HCT116 (cell line): ENCODE measurements around the gene CELF1. TPM values are rescaled to one million over a fixed set of nuclear protein-coding genes. Genes with fewer than 3 reads are reported as not detected.

Source experiments
- ATAC-seq: fragments of 200-7000 bp; cut with Tn5 transposase; 2 replicates; pipeline ENCODE4 v1.9.1; 2020; ENCODE audit warnings: mild to moderate bottlenecking, moderate library complexity
- BruUV-seq: library from RNA; stranded (reverse); fragments of 400-500 nt; replicated peaks from 2 replicates; lab custom pipeline; 2021; lab: Mats Ljungman, UMichigan
- CTCF ChIA-PET: fragments of 300-600 bp; sonication (Branson Sonifier 250); formaldehyde crosslinking; loops from one replicate; lab custom pipeline; 2021; ENCODE audit warnings: antibody characterized with exemption; lab: Charles Lee
- POLR2A ChIA-PET: fragments of 300-600, 350-600 bp; sonication (Branson Sonifier 250); formaldehyde crosslinking; loops from one replicate; lab custom pipeline; 2021; ENCODE audit warnings: antibody characterized with exemption; lab: Charles Lee
- RAD21 ChIA-PET, 2 experiments: fragments of 300-600 bp; sonication (Branson Sonifier 250); formaldehyde crosslinking; loops; one replicate each; lab custom pipeline; 2023; ENCODE audit warnings: low total read pairs in 2 of 2; ENCODE audit not compliant: uncharacterized antibody in 2 of 2, unreplicated experiment in 2 of 2, low non-redundant PET in 1 of 2; lab: Charles Lee
- DNase-seq: peaks from one replicate; pipeline ENCODE4 v3.0.0-alpha.2; 2010; ENCODE audit warnings: low read depth, low spot score
- H2AFZ ChIP-seq: fragments of 200-600 bp; shearing (Covaris generic), sonication (generic); 2 replicates; pipeline ENCODE4 v1.6.1; 2017; ENCODE audit warnings: low read depth, mixed run types, mixed read lengths, antibody characterized with exemption, low read length; ENCODE audit not compliant: poor library complexity, severe bottlenecking
- H3K27ac ChIP-seq: 2 replicates; pipeline ENCODE4 v1.5.1; 2012; ENCODE audit warnings: low read depth, low read length
- H3K27me3 ChIP-seq: fragments of 200-600 bp; sonication (generic); 2 replicates; pipeline ENCODE4 v1.6.1; 2016; ENCODE audit warnings: mixed run types, low read length, mixed read lengths; ENCODE audit not compliant: insufficient read depth
- H3K36me3 ChIP-seq, 2 experiments: fragments of 200-500 bp in 1 of 2; fragments of 200-600 bp in 1 of 2; sonication (Bioruptor generic) in 1 of 2; sonication (generic) in 1 of 2; 2 replicates each; pipeline versions ENCODE4 v1.5.1 to v1.6.1; 2014 to 2016; ENCODE audit warnings: low read length in 2 of 2, inconsistent platforms in 1 of 2, mixed read lengths in 1 of 2, mixed run types in 1 of 2; ENCODE audit not compliant: insufficient read depth in 2 of 2, control insufficient read depth in 1 of 2
- H3K4me1 ChIP-seq, 2 experiments: fragments of 200-600 bp in 1 of 2; sonication (generic) in 1 of 2; 2 replicates each; pipeline versions ENCODE4 v1.5.1 to v1.6.1; 2012 to 2017; ENCODE audit warnings: low read length in 2 of 2, inconsistent platforms in 1 of 2, mild to moderate bottlenecking in 1 of 2, mixed read lengths in 1 of 2, mixed run types in 1 of 2, moderate library complexity in 1 of 2; ENCODE audit not compliant: insufficient read depth in 2 of 2, control insufficient read depth in 1 of 2
- H3K4me2 ChIP-seq: fragments of 200-600 bp; sonication (generic); 2 replicates; pipeline ENCODE4 v1.6.1; 2017; ENCODE audit warnings: mixed run types, low read length, mixed read lengths
- H3K4me3 ChIP-seq, 2 experiments: fragments of 200-600 bp in 1 of 2; sonication (generic) in 1 of 2; replicated peaks in 1 of 2; 2 replicates each; pipeline ENCODE4 v1.5.1; 2011 to 2016; ENCODE audit warnings: low read length in 2 of 2, control low read depth in 1 of 2, low read depth in 1 of 2, mild to moderate bottlenecking in 1 of 2, mixed read lengths in 1 of 2, mixed run types in 1 of 2
- H3K79me2 ChIP-seq: fragments of 200-600 bp; sonication (generic); 2 replicates; pipeline ENCODE4 v1.6.1; 2017; ENCODE audit warnings: mild to moderate bottlenecking, mixed run types, low read length, moderate library complexity, mixed read lengths; ENCODE audit not compliant: insufficient read depth
- H3K9ac ChIP-seq: fragments of 200-600 bp; sonication (generic); 2 replicates; pipeline ENCODE4 v1.6.1; 2016; ENCODE audit warnings: low read length, mixed read lengths
- H3K9me2 ChIP-seq: fragments of 200-600 bp; sonication (generic), shearing (Covaris generic); 2 replicates; pipeline ENCODE4 v1.6.1; 2017; ENCODE audit warnings: mixed run types, mild to moderate bottlenecking, moderate library complexity; ENCODE audit not compliant: insufficient read depth
- H3K9me3 ChIP-seq, 2 experiments: fragments of 200-500 bp in 1 of 2; fragments of 200-600 bp in 1 of 2; sonication (Bioruptor generic) in 1 of 2; sonication (generic) in 1 of 2; 2 replicates each; pipeline ENCODE4 v1.6.1; 2014 to 2017; ENCODE audit warnings: low read length in 2 of 2, mixed read lengths in 2 of 2, inconsistent platforms in 1 of 2, low read depth in 1 of 2, mild to moderate bottlenecking in 1 of 2, mixed run types in 1 of 2, moderate library complexity in 1 of 2; ENCODE audit not compliant: control insufficient read depth in 1 of 2, insufficient read depth in 1 of 2
- H4K20me1 ChIP-seq: fragments of 200-600 bp; sonication (generic), shearing (Covaris generic); 2 replicates; pipeline ENCODE4 v1.6.1; 2017; ENCODE audit warnings: mixed run types, mild to moderate bottlenecking, moderate library complexity; ENCODE audit not compliant: insufficient read depth
- CBX3 ChIP-seq: IDR thresholded peaks from 2 replicates; pipeline ENCODE4 v1.6.1; 2012; ENCODE audit warnings: low read depth
- CEBPB ChIP-seq: IDR thresholded peaks from 2 replicates; pipeline ENCODE4 v1.6.1; 2012; ENCODE audit warnings: low read depth
- ELF1 ChIP-seq: IDR thresholded peaks from 2 replicates; pipeline ENCODE4 v1.6.1; 2012; ENCODE audit warnings: low read depth, borderline replicate concordance
- EZH2 ChIP-seq: fragments of 200-600 bp; sonication (generic); IDR thresholded peaks from 2 replicates; pipeline ENCODE4 v1.6.1; 2017; ENCODE audit warnings: antibody characterized with exemption, mixed run types
- EZH2phosphoT487 ChIP-seq: fragments of 200-600 bp; IDR thresholded peaks from 2 replicates; pipeline ENCODE4 v1.6.1; 2018; ENCODE audit warnings: antibody characterized with exemption, borderline replicate concordance
- JUND ChIP-seq: IDR thresholded peaks from 2 replicates; pipeline ENCODE4 v1.6.1; 2012
- RAD21 ChIP-seq: IDR thresholded peaks from 2 replicates; pipeline ENCODE4 v1.6.1; 2012; ENCODE audit warnings: low read depth, mild to moderate bottlenecking
- TCF7L2 ChIP-seq: IDR thresholded peaks from 2 replicates; pipeline ENCODE4 v1.7.0; 2011; ENCODE audit warnings: borderline replicate concordance, inconsistent platforms; ENCODE audit not compliant: insufficient read depth, insufficient read length; ENCODE audit errors: extremely low read depth
- YY1 ChIP-seq: IDR thresholded peaks from 2 replicates; pipeline ENCODE4 v1.6.1; 2011; ENCODE audit warnings: low read length, low read depth, moderate library complexity, mild to moderate bottlenecking; ENCODE audit not compliant: insufficient replicate concordance; ENCODE audit errors: extremely low read depth
- ZFX ChIP-seq: fragments of 450-650 bp; IDR thresholded peaks from 2 replicates; pipeline ENCODE4 v1.6.1; 2017
- intact Hi-C: fragments of 100-400 bp; cut with micrococcal nuclease; formaldehyde crosslinking; loops from 2 replicates; pipeline ENCODE4 v1.10.0; 2022
- total RNA-seq: library from RNA; stranded (reverse); gene quantifications from one replicate; pipeline ENCODE4 v1.2.1, GENCODE V29; 2021; ENCODE audit not compliant: unreplicated experiment
- TF ChIP-seq, protein P1 (sequence below), 3 experiments: fragments of 200-600 bp in 1 of 3; sonication (generic) in 1 of 3; IDR thresholded peaks in 2 of 3; conservative IDR thresholded peaks in 1 of 3; 2 replicates each; pipeline ENCODE4 v1.5.1; 2012 to 2017; ENCODE audit warnings: low read depth in 2 of 3, low read length in 2 of 3, antibody characterized with exemption in 1 of 3, borderline replicate concordance in 1 of 3, control low read depth in 1 of 3, mild to moderate bottlenecking in 1 of 3, mixed read lengths in 1 of 3, mixed run types in 1 of 3, moderate library complexity in 1 of 3; ENCODE audit not compliant: insufficient read depth in 1 of 3

CELF1 gene
- total RNA-seq, 1 experiment from 2014 or later, result 133 TPM

DNA sequence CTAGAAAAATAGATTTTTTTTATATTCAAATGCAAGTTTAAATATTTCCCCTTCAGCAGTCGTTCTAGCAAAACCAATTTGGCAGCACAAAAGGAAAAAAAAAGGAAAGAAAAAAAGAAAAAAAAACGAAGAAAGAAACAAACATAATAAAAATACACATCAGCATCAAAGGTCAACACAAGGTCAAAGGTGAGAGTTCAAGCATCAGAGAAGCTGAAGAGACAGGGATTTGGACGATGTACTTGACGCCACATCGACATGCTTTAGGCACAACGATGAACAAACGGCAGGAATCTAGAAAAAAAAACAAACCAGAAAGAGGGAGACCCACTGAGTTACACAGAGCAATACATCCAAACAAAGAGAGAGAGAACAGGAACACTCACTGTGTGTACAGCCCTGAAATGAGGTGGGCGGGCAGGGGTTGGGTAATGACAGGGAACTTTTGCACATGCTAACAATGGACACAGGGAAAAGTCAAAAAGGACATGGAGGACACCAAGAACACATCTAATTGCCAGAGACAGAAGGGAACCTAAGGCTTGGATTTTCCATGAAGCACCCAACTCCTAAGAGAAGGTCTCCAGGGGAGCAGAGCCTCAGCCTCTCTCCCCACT, 84.2 kb downstream of the CELF1 start:
- TF ChIP-seq ZFX (no peak), CEBPB (no peak), ELF1 (no peak), EZH2 (no peak), CBX3 (no peak)
- TSS peak; percentile 12 for BruUV-seq
- Histone ChIP-seq H4K20me1 (peaks cover 5% of the 10 kb centered on the region), H3K79me2 (peaks cover 46% of the 10 kb centered on the region), H3K27ac (no peak overlapping the region), H2AFZ (no peak overlapping the region), H3K27me3 (no peaks in the 10 kb centered on the region), H3K4me1 (peaks cover 0 to 4% of the 10 kb centered on the region in 2 experiments; a peak in 1 of 4 replicates), H3K9me2 (no peaks in the 10 kb centered on the region), H3K4me2 (no peak overlapping the region), H3K9ac (no peak overlapping the region), H3K9me3 (no peaks in the 10 kb centered on the region), H3K36me3 (peaks cover 30 to 51% of the 10 kb centered on the region in 2 experiments), H3K4me3 (no peak overlapping the region)
- DNase-seq (no peak), ATAC-seq (no peak)
- CTCF ChIA-PET, result no interaction called here
- intact Hi-C loops, result loop anchor here (10.0 kb wide), 1 partner anchor 146 kb away; no protein-coding TSS in a partner anchor
- RAD21 ChIA-PET, result no interaction called here
- POLR2A ChIA-PET, result no interaction called here

DNA sequence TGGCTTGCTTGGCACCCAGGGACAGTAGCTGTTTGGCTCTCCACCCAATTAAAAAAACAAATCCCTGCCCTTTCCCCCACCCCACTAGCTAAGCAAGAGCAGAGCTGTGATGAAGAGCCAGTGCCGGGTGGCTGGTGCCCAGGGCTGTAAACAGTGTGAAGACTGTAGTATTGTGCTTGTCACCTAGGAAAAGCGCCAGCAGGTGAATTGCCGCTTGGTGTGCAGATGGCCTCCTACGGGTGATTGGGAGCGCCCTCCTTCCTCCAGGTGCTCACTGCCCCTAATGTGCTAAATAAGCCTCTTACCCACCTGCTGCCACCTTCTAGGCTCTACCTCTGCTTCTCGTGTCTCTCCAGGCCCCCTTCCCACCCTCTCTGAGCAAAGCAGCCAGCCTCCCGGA, 85.6 kb downstream of the CELF1 start:
- no peak overlapping the region for H3K27ac ChIP-seq
- intact Hi-C loops, result loop anchor here (10.0 kb wide), 1 partner anchor 147 kb away; no protein-coding TSS in a partner anchor
- ChIA-PET POLR2A (no interaction called here), RAD21 (no interaction called here), CTCF (interaction anchor here (1.3 to 1.5 kb wide), 2 partner anchors 13 to 208 kb away, joined by 3 read pairs; no protein-coding TSS in a partner anchor)
- H3K9me2 ChIP-seq, result no peaks in the 10 kb centered on the region
- no peak overlapping the region for H2AFZ ChIP-seq
- H3K4me1 ChIP-seq, result peaks cover 0 to 4% of the 10 kb centered on the region in 2 experiments; a peak in 1 of 4 replicates
- peaks cover 46% of the 10 kb centered on the region for H3K79me2 ChIP-seq
- H3K36me3 ChIP-seq, result peaks cover 19 to 41% of the 10 kb centered on the region in 2 experiments; a peak in 3 of 4 replicates
- H3K9ac ChIP-seq, result no peak overlapping the region
- TF ChIP-seq YY1 (no peak), EZH2phosphoT487 (no peak), ELF1 (no peak), JUND (no peak), RAD21 (no peak), TCF7L2 (no peak)
- TF ChIP-seq, protein P1, sequence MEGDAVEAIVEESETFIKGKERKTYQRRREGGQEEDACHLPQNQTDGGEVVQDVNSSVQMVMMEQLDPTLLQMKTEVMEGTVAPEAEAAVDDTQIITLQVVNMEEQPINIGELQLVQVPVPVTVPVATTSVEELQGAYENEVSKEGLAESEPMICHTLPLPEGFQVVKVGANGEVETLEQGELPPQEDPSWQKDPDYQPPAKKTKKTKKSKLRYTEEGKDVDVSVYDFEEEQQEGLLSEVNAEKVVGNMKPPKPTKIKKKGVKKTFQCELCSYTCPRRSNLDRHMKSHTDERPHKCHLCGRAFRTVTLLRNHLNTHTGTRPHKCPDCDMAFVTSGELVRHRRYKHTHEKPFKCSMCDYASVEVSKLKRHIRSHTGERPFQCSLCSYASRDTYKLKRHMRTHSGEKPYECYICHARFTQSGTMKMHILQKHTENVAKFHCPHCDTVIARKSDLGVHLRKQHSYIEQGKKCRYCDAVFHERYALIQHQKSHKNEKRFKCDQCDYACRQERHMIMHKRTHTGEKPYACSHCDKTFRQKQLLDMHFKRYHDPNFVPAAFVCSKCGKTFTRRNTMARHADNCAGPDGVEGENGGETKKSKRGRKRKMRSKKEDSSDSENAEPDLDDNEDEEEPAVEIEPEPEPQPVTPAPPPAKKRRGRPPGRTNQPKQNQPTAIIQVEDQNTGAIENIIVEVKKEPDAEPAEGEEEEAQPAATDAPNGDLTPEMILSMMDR (IDR thresholded peaks at IDR 0.05 in 2 of 3, conservative IDR thresholded peaks at IDR 0.05 in 1 of 3; ENCODE audit: borderline replicate concordance in 1 of 3, insufficient read depth in 1 of 3, low read depth in 2 of 3, low read length in 2 of 3), result no peak
- no peak for DNase-seq
- H3K27me3 ChIP-seq, result no peaks in the 10 kb centered on the region
- H3K9me3 ChIP-seq, result no peaks in the 10 kb centered on the region
- no TSS peak for BruUV-seq
- peaks cover 5% of the 10 kb centered on the region for H4K20me1 ChIP-seq
- ATAC-seq, result peak; percentile 16; the same call in 1 of the 2 replicates
- H3K4me2 ChIP-seq, result no peak overlapping the region
- H3K4me3 ChIP-seq, result no peak overlapping the region
